Trophoblast cell (in vitro differentiated cells and primary cell): Measurements from ENCODE around the gene AGR2.

Source experiments
- DNase-seq, 2 donors: peaks; one replicate each; pipeline ENCODE4 v3.0.0-alpha.2; 2016
- H2AFZ ChIP-seq: 2 replicates; pipeline ENCODE4 v1.6.1; 2013; ENCODE audit warnings: low read length, moderate library complexity, mild to moderate bottlenecking; ENCODE audit not compliant: insufficient read depth, poor library complexity
- H2AK5ac ChIP-seq: 2 replicates; pipeline ENCODE4 v1.6.1; 2013; ENCODE audit warnings: mild to moderate bottlenecking, low read length
- H2BK120ac ChIP-seq: 2 replicates; pipeline ENCODE4 v1.6.1; 2013; ENCODE audit warnings: low read length, mild to moderate bottlenecking, moderate library complexity; ENCODE audit not compliant: insufficient read depth, poor library complexity
- H2BK12ac ChIP-seq: 2 replicates; pipeline ENCODE4 v1.6.1; 2013; ENCODE audit warnings: mild to moderate bottlenecking, low read length, moderate library complexity
- H2BK5ac ChIP-seq: 2 replicates; pipeline ENCODE4 v1.6.1; 2013; ENCODE audit warnings: low read length, low read depth, moderate library complexity, mild to moderate bottlenecking; ENCODE audit not compliant: poor library complexity
- H3K14ac ChIP-seq: 2 replicates; pipeline ENCODE4 v1.6.1; 2013; ENCODE audit warnings: mild to moderate bottlenecking, low read length
- H3K18ac ChIP-seq: 2 replicates; pipeline ENCODE4 v1.6.1; 2013; ENCODE audit warnings: mild to moderate bottlenecking, low read length
- H3K23ac ChIP-seq: 2 replicates; pipeline ENCODE4 v1.6.1; 2013; ENCODE audit warnings: low read length
- H3K27ac ChIP-seq: 2 replicates; pipeline ENCODE4 v1.5.1; 2013; ENCODE audit warnings: low read depth, mild to moderate bottlenecking, inconsistent platforms, low read length, moderate library complexity
- H3K27me3 ChIP-seq: 2 replicates; pipeline ENCODE4 v1.6.1; 2013; ENCODE audit warnings: inconsistent platforms, mild to moderate bottlenecking, low read length, moderate library complexity; ENCODE audit not compliant: insufficient read depth
- H3K36me3 ChIP-seq, 2 experiments: 1 replicate in 1 of 2; 2 replicates in 1 of 2; pipeline ENCODE4 v1.6.1; 2013; ENCODE audit warnings: low read length in 2 of 2, mild to moderate bottlenecking in 2 of 2, moderate library complexity in 1 of 2; ENCODE audit not compliant: insufficient read depth in 2 of 2, control insufficient read depth in 1 of 2
- H3K4ac ChIP-seq: 2 replicates; pipeline ENCODE4 v1.6.1; 2013; ENCODE audit warnings: low read depth, mild to moderate bottlenecking, low read length, moderate library complexity
- H3K4me1 ChIP-seq, 2 experiments: 1 replicate in 1 of 2; 2 replicates in 1 of 2; pipeline ENCODE4 v1.6.1; 2013; ENCODE audit warnings: low read length in 2 of 2, mild to moderate bottlenecking in 2 of 2, moderate library complexity in 1 of 2; ENCODE audit not compliant: insufficient read depth in 2 of 2, control insufficient read depth in 1 of 2
- H3K4me2 ChIP-seq: 2 replicates; pipeline ENCODE4 v1.6.1; 2013; ENCODE audit warnings: inconsistent platforms, mild to moderate bottlenecking, low read length, moderate library complexity
- H3K4me3 ChIP-seq: 2 replicates; pipeline ENCODE4 v1.5.1; 2013; ENCODE audit warnings: mild to moderate bottlenecking, low read depth, low read length, inconsistent platforms
- H3K79me1 ChIP-seq: one replicate; pipeline ENCODE4 v1.6.1; 2013; ENCODE audit warnings: low read length
- H3K79me2 ChIP-seq: 2 replicates; pipeline ENCODE4 v1.6.1; 2013; ENCODE audit warnings: low read length, mild to moderate bottlenecking; ENCODE audit not compliant: control insufficient read depth, insufficient read depth, poor library complexity
- H3K9ac ChIP-seq: 2 replicates; pipeline ENCODE4 v1.6.1; 2013; ENCODE audit warnings: mild to moderate bottlenecking, low read length
- H3K9me3 ChIP-seq: 2 replicates; pipeline ENCODE4 v1.6.1; 2013; ENCODE audit warnings: low read depth, mild to moderate bottlenecking, control low read depth, inconsistent platforms, low read length; ENCODE audit not compliant: insufficient read depth
- H4K12ac ChIP-seq: 2 replicates; pipeline ENCODE4 v1.6.1; 2013; ENCODE audit warnings: low read depth, mild to moderate bottlenecking, low read length, moderate library complexity
- H4K8ac ChIP-seq: 2 replicates; pipeline ENCODE4 v1.6.1; 2013; ENCODE audit warnings: low read depth, mild to moderate bottlenecking, low read length, moderate library complexity
- H4K91ac ChIP-seq: one replicate; pipeline ENCODE4 v1.6.1; 2013; ENCODE audit warnings: low read depth, mild to moderate bottlenecking, low read length, moderate library complexity
- WGBS: extraction: QIAGEN DNeasy Blood & Tissue Kit; methylation state at CpG from one replicate; pipeline ENCODE4 v1.1.7; 2013; ENCODE audit warnings: missing lambda C conversion rate; ENCODE audit not compliant: insufficient read length, insufficient coverage; ENCODE audit errors: extremely low coverage; 5-methylcytosine and 5-hydroxymethylcytosine counted together

Gene AGR2

GRCh38 chr7:16849296-16850148 lies 44.7 kb upstream of the AGR2 start:
- Histone ChIP-seq H3K4me2 (no peak overlapping the region), H3K4me1 (peaks cover 4 to 7% of the 10 kb centered on the region in 2 experiments), H3K14ac (no peak overlapping the region), H3K36me3 (no peaks in the 10 kb centered on the region), H4K12ac (no peak overlapping the region), H3K27me3 (no peaks in the 10 kb centered on the region), H3K23ac (no peak overlapping the region), H3K79me2 (no peaks in the 10 kb centered on the region), H3K4ac (no peak overlapping the region), H3K9me3 (no peaks in the 10 kb centered on the region), H3K27ac (no peak overlapping the region), H3K79me1 (no peaks in the 10 kb centered on the region), H2BK12ac (no peak overlapping the region), H2AK5ac (no peak overlapping the region), H3K9ac (no peak overlapping the region), H3K4me3 (no peak overlapping the region), H2BK5ac (no peak overlapping the region), H3K18ac (no peak overlapping the region), H4K8ac (no peak overlapping the region), H2AFZ (no peak overlapping the region), H2BK120ac (no peak overlapping the region), H4K91ac (no peak overlapping the region)
- DNase-seq, result no peak
- no CpG with 5 or more reads among the region's 12 CpGs for WGBS

GRCh38 chr7:16847381-16847860 lies 42.6 kb upstream of the AGR2 start:
- Histone ChIP-seq H3K9me3 (no peaks in the 10 kb centered on the region), H3K4me3 (no peak overlapping the region), H3K27me3 (no peaks in the 10 kb centered on the region), H2BK120ac (no peak overlapping the region), H3K79me1 (no peaks in the 10 kb centered on the region), H3K14ac (no peak overlapping the region), H2BK5ac (no peak overlapping the region), H2AFZ (no peak overlapping the region), H4K91ac (no peak overlapping the region), H3K18ac (no peak overlapping the region), H4K8ac (no peak overlapping the region), H3K9ac (no peak overlapping the region), H3K23ac (no peak overlapping the region), H3K36me3 (no peaks in the 10 kb centered on the region), H3K4ac (no peak overlapping the region), H3K4me2 (peak overlapping the region; percentile 17), H3K27ac (no peak overlapping the region), H3K4me1 (peaks cover 4 to 7% of the 10 kb centered on the region in 2 experiments), H3K79me2 (no peaks in the 10 kb centered on the region), H2BK12ac (no peak overlapping the region), H4K12ac (no peak overlapping the region), H2AK5ac (no peak overlapping the region)
- WGBS, result no CpG with 5 or more reads among the region's 6 CpGs
- DNase-seq, result peak; percentile 91 to 95

- Histone ChIP-seq H3K9me3 (no peaks in the 10 kb centered on the region), H4K8ac (no peak overlapping the region), H3K4me1 (peaks cover 4 to 7% of the 10 kb centered on the region in 2 experiments), H3K14ac (no peak overlapping the region), H3K27me3 (no peaks in the 10 kb centered on the region), H3K9ac (no peak overlapping the region), H2BK12ac (no peak overlapping the region), H3K36me3 (no peaks in the 10 kb centered on the region), H3K4me3 (no peak overlapping the region), H2BK5ac (no peak overlapping the region), H3K4ac (no peak overlapping the region), H2AFZ (no peak overlapping the region), H4K91ac (no peak overlapping the region), H3K27ac (no peak overlapping the region), H3K23ac (no peak overlapping the region), H3K18ac (no peak overlapping the region), H2AK5ac (no peak overlapping the region), H3K4me2 (no peak overlapping the region), H4K12ac (no peak overlapping the region), H3K79me1 (no peaks in the 10 kb centered on the region), H2BK120ac (no peak overlapping the region), H3K79me2 (no peaks in the 10 kb centered on the region)
- peak; percentile 27 to 71 for DNase-seq
- WGBS, result no CpG with 5 or more reads among the region's 2 CpGs
Measured at GRCh38 chr7:16846601-16847165, 41.9 kb upstream of the AGR2 start.

- no peak overlapping the region for H4K12ac ChIP-seq
- no peaks in the 10 kb centered on the region for H3K79me2 ChIP-seq
- no peaks in the 10 kb centered on the region for H3K79me1 ChIP-seq
- no peak overlapping the region for H3K14ac ChIP-seq
- no peak overlapping the region for H3K4ac ChIP-seq
- H2BK120ac ChIP-seq, result no peak overlapping the region
- no peak overlapping the region for H2BK12ac ChIP-seq
- H3K36me3 ChIP-seq, result no peaks in the 10 kb centered on the region
- H3K4me2 ChIP-seq, result no peak overlapping the region
- H3K9ac ChIP-seq, result no peak overlapping the region
- H3K27ac ChIP-seq, result no peak overlapping the region
- H4K91ac ChIP-seq, result no peak overlapping the region
- H4K8ac ChIP-seq, result no peak overlapping the region
- H3K4me3 ChIP-seq, result no peak overlapping the region
- H3K18ac ChIP-seq, result no peak overlapping the region
- DNase-seq, result no peak
- peaks cover 4 to 7% of the 10 kb centered on the region in 2 experiments for H3K4me1 ChIP-seq
- H3K27me3 ChIP-seq, result no peaks in the 10 kb centered on the region
- no peak overlapping the region for H3K23ac ChIP-seq
- no peaks in the 10 kb centered on the region for H3K9me3 ChIP-seq
- H2AK5ac ChIP-seq, result no peak overlapping the region
- no peak overlapping the region for H2BK5ac ChIP-seq
- no peak overlapping the region for H2AFZ ChIP-seq
Measured at GRCh38 chr7:16845746-16846145, 40.9 kb upstream of the AGR2 start.
